Activated CD8-positive, alpha-beta memory T cell treated with anti-CD3 and anti-CD28 coated beads, Interleukin-2, amount 10 ng/mL, durations not matched to agents 7 days and 5 days (primary cell): Measurements from ENCODE around the gene CR1L. TPM values are rescaled to one million over a fixed set of nuclear protein-coding genes. Genes with fewer than 3 reads are reported as not detected.
"Not testable (repeated sequence)": the region's sequence is repeated elsewhere in the genome, so short reads cannot be mapped to it uniquely, and the experiment has no call there.

ENCODE experiments used
- ATAC-seq: fragments of 150-1000 bp; cut with Tn5 transposase; one replicate; pipeline ENCODE4 v1.10.0; 2021; ENCODE audit warnings: moderate library complexity
- CTCF ChIA-PET: fragments of 350-600 bp; sonication (Branson Sonifier 250); formaldehyde crosslinking; loops from one replicate; lab custom pipeline; 2021; ENCODE audit warnings: antibody characterized with exemption; lab: Charles Lee
- DNase-seq: peaks from one replicate; pipeline ENCODE4 v3.0.0-alpha.2; 2020
- H3K27ac Mint-ChIP-seq: one replicate; pipeline ENCODE4 v1.8.0; 2021; ENCODE audit warnings: mild to moderate bottlenecking, mixed read lengths
- H3K27me3 Mint-ChIP-seq: one replicate; pipeline ENCODE4 v1.8.0; 2021; ENCODE audit warnings: mixed read lengths
- H3K36me3 Mint-ChIP-seq: one replicate; pipeline ENCODE4 v1.8.0; 2021; ENCODE audit warnings: mild to moderate bottlenecking, mixed read lengths
- H3K4me1 Mint-ChIP-seq: one replicate; pipeline ENCODE4 v1.8.0; 2021; ENCODE audit warnings: mixed read lengths
- H3K4me3 Mint-ChIP-seq: one replicate; pipeline ENCODE4 v1.8.0; 2021; ENCODE audit warnings: mild to moderate bottlenecking, moderate library complexity, mixed read lengths
- H3K9me3 Mint-ChIP-seq: one replicate; pipeline ENCODE4 v1.8.0; 2022; ENCODE audit warnings: low read depth, mixed read lengths
- total RNA-seq, 2 experiments: library from RNA; stranded (reverse); gene quantifications; one replicate each; pipeline ENCODE4 v1.2.3, GENCODE V29; 2021

The CR1L gene
- total RNA-seq, 2 experiments from 2014 or later = not detected

DNA sequence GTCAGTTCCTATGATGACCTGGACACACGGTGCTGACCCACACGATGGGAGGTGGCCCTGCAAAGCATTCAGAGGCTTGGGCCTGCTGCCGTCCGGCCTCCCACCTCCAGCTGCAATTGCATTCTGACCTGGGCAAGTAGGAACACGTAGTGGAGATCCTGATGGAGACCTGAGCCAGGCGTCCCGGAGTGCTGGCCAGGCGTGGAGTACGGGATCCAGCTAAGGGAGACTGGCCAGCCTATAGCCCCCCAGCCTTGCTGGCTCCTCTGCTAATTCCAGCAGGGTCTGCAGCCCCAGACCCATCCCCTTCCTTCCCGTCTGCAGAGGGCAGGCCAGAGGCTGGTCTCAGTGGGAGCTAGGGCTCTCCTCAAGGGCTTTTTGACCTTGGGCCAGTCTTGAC is 118.2 kb downstream of the CR1L start:
- DNase-seq (no peak), ATAC-seq (no peak)
- Mint-ChIP-seq H3K4me3 (no peak overlapping the region), H3K27me3 (no peaks in the 10 kb centered on the region), H3K4me1 (peaks cover 3% of the 10 kb centered on the region), H3K9me3 (peaks cover 3% of the 10 kb centered on the region), H3K27ac (no peak overlapping the region), H3K36me3 (peaks cover 74% of the 10 kb centered on the region)
- CTCF ChIA-PET = interaction anchor here (1.1 kb wide), 1 partner anchor 34 kb away, joined by 5 read pairs; no protein-coding TSS in a partner anchor

GRCh38 chr1:207763972-207764371 is 119.0 kb downstream of the CR1L start:
- Mint-ChIP-seq H3K4me1 (peaks cover 4% of the 10 kb centered on the region), H3K9me3 (peaks cover 3% of the 10 kb centered on the region), H3K36me3 (peaks cover 76% of the 10 kb centered on the region), H3K27me3 (no peaks in the 10 kb centered on the region), H3K4me3 (no peak overlapping the region), H3K27ac (no peak overlapping the region)
- no peak for ATAC-seq
- CTCF ChIA-PET = interaction anchor here (1.1 kb wide), 1 partner anchor 33 kb away, joined by 5 read pairs; no protein-coding TSS in a partner anchor
- DNase-seq = no peak

DNA sequence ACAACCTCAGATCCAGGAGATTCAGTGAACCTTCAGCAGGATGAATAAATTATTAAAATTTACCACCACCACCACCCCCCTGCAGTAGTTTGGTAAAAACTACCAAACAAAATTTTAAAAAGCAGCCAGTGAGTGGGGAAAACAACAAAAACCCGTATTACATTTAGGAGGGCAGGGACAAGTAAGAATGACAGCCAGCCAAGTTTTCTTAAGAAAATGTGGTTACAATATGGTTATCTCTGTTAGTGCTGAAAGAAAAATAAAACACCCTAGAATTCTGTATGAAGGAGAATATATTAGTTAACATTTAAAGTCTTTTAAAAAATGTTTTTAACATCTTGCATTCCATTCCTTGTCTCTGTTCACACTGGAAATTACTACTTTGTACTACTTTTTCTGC is 121.6 kb downstream of the CR1L start:
- ATAC-seq (no peak), DNase-seq (no peak)
- no peak overlapping the region for H3K27ac Mint-ChIP-seq
- no peaks in the 10 kb centered on the region for H3K27me3 Mint-ChIP-seq
- no peak overlapping the region for H3K4me3 Mint-ChIP-seq
- peaks cover 5% of the 10 kb centered on the region for H3K4me1 Mint-ChIP-seq
- H3K9me3 Mint-ChIP-seq = peaks cover 6% of the 10 kb centered on the region
- peaks cover 78% of the 10 kb centered on the region for H3K36me3 Mint-ChIP-seq
- CTCF ChIA-PET = no interaction called here

- H3K27ac Mint-ChIP-seq, H3K4me3 Mint-ChIP-seq, H3K27me3 Mint-ChIP-seq, ATAC-seq, H3K4me1 Mint-ChIP-seq, H3K9me3 Mint-ChIP-seq, DNase-seq, CTCF ChIA-PET: not testable (repeated sequence)
- peaks cover 77% of the 10 kb centered on the region for H3K36me3 Mint-ChIP-seq
These were observed 125.6 kb downstream of the CR1L start for GRCh38 chr1:207770514-207770913.

Other genes starting within 250 kb of the CR1L start
- not detected for gene CR2, start 190.8 kb upstream of the CR1L start, total RNA-seq
- gene CR1, start 149.0 kb upstream of the CR1L start, total RNA-seq = under 1 TPM in 1 of 2 experiments, not detected in 1; 0.18 TPM
- 100 to 1,000 TPM in 1 of 2 experiments, 10 to 100 TPM in 1; 98.3 to 104 TPM for gene CD46, start 106.9 kb downstream of the CR1L start, total RNA-seq